GM12875 (cell line): ENCODE data around the gene SKOR2.

Source experiments
- H3K4me3 ChIP-seq: one replicate; pipeline ENCODE4 v1.5.1; 2011; ENCODE audit warnings: low read depth, low read length, control low read depth
- TF ChIP-seq, protein P1 (sequence below): IDR thresholded peaks from 2 replicates; pipeline ENCODE4 v1.5.1; 2011; ENCODE audit warnings: low read depth, mild to moderate bottlenecking, control low read depth, inconsistent platforms, low read length, moderate library complexity, borderline replicate concordance; ENCODE audit not compliant: insufficient read depth

SKOR2 gene, protein sequence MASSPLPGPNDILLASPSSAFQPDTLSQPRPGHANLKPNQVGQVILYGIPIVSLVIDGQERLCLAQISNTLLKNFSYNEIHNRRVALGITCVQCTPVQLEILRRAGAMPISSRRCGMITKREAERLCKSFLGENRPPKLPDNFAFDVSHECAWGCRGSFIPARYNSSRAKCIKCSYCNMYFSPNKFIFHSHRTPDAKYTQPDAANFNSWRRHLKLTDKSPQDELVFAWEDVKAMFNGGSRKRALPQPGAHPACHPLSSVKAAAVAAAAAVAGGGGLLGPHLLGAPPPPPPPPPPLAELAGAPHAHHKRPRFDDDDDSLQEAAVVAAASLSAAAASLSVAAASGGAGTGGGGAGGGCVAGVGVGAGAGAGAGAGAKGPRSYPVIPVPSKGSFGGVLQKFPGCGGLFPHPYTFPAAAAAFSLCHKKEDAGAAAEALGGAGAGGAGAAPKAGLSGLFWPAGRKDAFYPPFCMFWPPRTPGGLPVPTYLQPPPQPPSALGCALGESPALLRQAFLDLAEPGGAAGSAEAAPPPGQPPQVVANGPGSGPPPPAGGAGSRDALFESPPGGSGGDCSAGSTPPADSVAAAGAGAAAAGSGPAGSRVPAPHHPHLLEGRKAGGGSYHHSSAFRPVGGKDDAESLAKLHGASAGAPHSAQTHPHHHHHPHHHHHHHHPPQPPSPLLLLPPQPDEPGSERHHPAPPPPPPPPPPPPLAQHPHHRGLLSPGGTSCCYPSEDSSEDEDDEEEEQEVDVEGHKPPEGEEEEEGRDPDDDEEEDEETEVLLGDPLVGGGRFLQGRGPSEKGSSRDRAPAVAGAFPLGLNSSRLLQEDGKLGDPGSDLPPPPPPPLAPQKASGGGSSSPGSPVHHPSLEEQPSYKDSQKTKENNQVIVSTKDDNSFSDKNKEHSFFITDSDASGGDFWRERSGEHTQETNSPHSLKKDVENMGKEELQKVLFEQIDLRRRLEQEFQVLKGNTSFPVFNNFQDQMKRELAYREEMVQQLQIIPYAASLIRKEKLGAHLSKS

DNA sequence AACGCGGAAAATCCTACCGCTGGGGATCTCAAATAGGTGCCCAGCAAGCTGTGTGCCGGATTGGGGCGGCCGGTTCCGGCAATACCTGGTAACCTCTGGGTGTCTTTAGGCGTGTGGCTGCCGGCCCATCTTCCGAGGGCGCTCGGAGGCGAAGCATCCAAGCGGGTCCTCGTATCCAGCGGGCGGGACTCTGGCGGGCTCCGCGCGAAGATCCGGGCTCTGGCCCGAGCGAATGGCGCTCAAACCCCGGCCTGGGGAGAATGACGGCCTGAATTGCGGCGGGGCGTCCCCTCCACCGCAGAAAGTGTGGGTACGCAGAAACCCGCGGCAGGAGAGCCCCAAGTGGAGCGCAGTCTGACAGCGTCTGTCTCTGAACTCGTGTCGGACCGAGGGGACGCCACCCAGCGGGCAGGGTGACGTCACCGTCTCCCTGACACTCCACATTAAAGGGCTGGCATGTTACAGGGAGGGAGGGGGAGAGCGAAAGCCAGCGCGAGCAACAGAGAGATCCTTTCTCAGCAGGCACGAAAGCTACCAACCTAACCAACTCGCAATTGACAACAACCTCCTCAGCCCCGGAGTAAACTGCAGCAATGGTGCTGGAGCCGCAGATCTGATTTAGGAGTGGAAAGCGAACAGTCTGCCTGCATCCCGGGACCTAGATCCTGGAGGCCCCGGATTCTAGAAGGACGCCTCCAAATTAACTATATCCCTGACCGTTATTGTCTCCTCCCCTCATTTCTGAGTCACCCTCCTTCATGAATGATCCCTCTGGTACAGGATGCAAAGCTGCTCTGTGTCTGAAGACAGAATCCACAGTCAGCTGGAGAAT is at the start of gene SKOR2:
Gene SKOR2 (minus strand): TSS at position 372 of the 832 bp plus-strand sequence. CDS start 2,477 bp downstream, outside the sequence.
- no peak within 1 kb of the TSS for H3K4me3 ChIP-seq

DNA sequence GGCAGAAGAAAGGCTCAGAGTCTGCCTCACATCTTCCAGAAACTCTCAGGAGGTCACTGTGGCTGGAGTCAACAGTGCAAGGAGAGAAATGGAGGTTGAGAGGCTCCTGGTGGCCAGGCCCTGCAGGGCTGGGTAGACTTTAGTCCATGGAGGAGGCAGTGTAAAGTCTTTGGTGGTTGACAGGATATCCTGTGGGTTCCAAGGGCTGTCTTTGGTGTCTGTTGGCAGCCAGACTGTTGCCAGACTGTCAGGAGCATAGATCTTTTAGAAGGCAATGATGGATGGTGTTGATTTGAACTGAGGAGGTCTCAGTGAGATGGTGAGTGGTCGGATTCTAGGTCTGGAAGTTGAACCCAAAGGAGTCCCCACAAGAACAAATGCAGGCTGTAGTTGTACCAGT is 45.0 kb upstream of the SKOR2 start:
- H3K4me3 ChIP-seq: no peak overlapping the region
- TF ChIP-seq, protein P1, sequence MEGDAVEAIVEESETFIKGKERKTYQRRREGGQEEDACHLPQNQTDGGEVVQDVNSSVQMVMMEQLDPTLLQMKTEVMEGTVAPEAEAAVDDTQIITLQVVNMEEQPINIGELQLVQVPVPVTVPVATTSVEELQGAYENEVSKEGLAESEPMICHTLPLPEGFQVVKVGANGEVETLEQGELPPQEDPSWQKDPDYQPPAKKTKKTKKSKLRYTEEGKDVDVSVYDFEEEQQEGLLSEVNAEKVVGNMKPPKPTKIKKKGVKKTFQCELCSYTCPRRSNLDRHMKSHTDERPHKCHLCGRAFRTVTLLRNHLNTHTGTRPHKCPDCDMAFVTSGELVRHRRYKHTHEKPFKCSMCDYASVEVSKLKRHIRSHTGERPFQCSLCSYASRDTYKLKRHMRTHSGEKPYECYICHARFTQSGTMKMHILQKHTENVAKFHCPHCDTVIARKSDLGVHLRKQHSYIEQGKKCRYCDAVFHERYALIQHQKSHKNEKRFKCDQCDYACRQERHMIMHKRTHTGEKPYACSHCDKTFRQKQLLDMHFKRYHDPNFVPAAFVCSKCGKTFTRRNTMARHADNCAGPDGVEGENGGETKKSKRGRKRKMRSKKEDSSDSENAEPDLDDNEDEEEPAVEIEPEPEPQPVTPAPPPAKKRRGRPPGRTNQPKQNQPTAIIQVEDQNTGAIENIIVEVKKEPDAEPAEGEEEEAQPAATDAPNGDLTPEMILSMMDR: no peak

More for the DNA sequence above, at the start of gene SKOR2:
- TF ChIP-seq, protein P1: no peak

DNA sequence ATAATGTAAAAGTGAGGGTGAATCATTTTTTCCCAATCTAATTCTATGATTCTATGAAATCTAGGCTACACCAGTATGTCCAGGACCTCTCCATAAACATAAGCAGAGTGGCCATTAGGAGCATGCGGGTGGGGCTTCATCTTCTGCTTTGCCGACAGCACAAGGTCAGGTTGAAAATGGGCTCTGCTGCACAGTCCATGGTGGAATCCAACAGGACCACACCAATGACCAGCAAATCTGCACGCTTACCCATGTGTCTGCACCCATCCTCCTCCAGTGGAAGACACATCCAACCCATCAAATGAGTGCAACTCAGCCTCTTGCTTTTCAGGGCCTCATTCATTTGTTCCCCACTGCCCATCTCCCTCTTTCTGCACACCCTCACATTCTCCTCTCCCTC is 43.3 kb upstream of the SKOR2 start:
- no peak overlapping the region for H3K4me3 ChIP-seq
- TF ChIP-seq, protein P1: no peak

DNA sequence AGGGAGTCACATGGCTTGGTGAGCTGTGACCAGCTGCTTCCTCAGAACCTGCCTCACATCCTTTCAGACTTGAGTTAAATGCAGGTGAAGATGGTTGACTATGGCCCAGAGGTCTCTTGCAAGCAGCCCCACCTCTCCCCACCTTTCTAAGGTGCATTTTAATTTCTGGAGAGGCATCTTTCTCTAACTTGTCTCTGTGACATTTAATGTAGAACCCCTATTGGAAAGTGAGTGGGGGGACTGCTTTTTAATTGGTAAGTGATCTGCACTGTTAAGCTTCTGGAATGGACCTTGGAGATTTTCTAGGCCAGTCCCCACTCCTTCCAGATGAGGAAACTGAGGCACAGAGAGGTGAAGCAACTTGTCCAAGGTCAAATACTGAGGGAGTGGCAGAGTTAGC is 37.3 kb upstream of the SKOR2 start:
- no peak overlapping the region for H3K4me3 ChIP-seq
- TF ChIP-seq, protein P1: no peak

DNA sequence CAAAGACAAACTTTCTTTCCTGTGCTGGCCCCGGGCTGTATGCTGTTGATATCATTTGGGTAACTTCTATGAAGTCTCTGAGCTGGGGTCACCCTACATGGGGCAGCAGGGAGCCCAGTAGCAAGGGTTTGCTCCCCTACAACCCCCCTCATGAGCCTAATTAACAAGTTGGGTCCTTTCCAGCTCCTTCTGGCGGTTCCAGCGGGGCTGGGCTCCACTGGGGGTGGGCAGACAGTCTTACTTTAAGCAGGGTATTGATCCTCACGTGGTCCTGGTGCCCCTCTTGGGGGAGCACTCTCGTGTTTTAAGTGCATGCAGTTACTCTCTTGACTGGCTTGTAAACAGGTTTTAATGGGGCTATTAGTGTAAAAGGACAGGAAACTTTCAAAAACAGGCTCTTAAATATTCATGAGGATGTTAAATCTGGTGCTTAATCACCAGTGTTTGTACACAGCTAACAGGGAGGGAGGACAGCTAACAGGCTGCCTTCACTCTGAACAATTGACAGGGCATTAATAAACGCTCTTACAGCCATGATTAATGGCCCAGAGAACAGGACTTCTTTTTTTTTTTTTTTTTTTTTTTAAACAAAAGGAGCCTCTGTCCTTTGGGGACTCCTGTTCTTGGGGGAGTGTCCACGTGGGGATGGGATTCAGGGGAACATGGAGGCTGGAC is 36.6 kb upstream of the SKOR2 start:
- H3K4me3 ChIP-seq: no peak overlapping the region
- TF ChIP-seq, protein P1: no peak
